Calu3 (cell line): ENCODE measurements around the gene ARRDC4. TPM values are rescaled to one million over a fixed set of nuclear protein-coding genes. Genes with fewer than 3 reads are reported as not detected.

Source experiments
- BruUV-seq: library from RNA; stranded (reverse); fragments of 400-500 nt; replicated peaks from 2 replicates; lab custom pipeline; 2021; lab: Mats Ljungman, UMichigan
- CTCF ChIA-PET: fragments of 300-600 bp; sonication (Branson Sonifier 250); formaldehyde crosslinking; loops from one replicate; lab custom pipeline; 2022; ENCODE audit warnings: antibody characterized with exemption; lab: Charles Lee
- DNase-seq: peaks from one replicate; pipeline ENCODE4 v3.0.0; 2022
- H3K27ac Mint-ChIP-seq: one replicate; pipeline ENCODE4 v1.8.0; 2022; ENCODE audit warnings: mixed read lengths; ENCODE audit not compliant: unreplicated experiment
- H3K27me3 Mint-ChIP-seq: one replicate; pipeline ENCODE4 v1.8.0; 2022; ENCODE audit warnings: mixed read lengths; ENCODE audit not compliant: unreplicated experiment
- H3K36me3 Mint-ChIP-seq: one replicate; pipeline ENCODE4 v1.8.0; 2022; ENCODE audit warnings: mild to moderate bottlenecking, moderate library complexity, mixed read lengths; ENCODE audit not compliant: insufficient read depth, unreplicated experiment
- H3K4me1 Mint-ChIP-seq: one replicate; pipeline ENCODE4 v1.8.0; 2022; ENCODE audit warnings: mild to moderate bottlenecking, low read depth, mixed read lengths; ENCODE audit not compliant: unreplicated experiment
- H3K4me3 Mint-ChIP-seq: one replicate; pipeline ENCODE4 v1.8.0; 2022; ENCODE audit warnings: mild to moderate bottlenecking, low read depth, moderate library complexity, mixed read lengths; ENCODE audit not compliant: unreplicated experiment
- H3K9me3 Mint-ChIP-seq: one replicate; pipeline ENCODE4 v1.8.0; 2022; ENCODE audit warnings: low read depth, mixed read lengths; ENCODE audit not compliant: unreplicated experiment
- intact Hi-C: fragments of 100-400 bp; cut with micrococcal nuclease; formaldehyde crosslinking; loops from one replicate; pipeline ENCODE4 v1.10.0; 2022; ENCODE audit not compliant: unreplicated experiment
- total RNA-seq: library from RNA; stranded (reverse); gene quantifications from 2 replicates; pipeline ENCODE4 v1.2.3, GENCODE V29; 2022
- TF ChIP-seq, protein P1 (sequence below): fragments of 200-600 bp; IDR thresholded peaks from one replicate; pipeline ENCODE4 v1.8.0; 2022; ENCODE audit warnings: antibody characterized with exemption; ENCODE audit not compliant: unreplicated experiment

Gene ARRDC4
- total RNA-seq, 1 experiment from 2014 or later = 3.0 TPM

DNA sequence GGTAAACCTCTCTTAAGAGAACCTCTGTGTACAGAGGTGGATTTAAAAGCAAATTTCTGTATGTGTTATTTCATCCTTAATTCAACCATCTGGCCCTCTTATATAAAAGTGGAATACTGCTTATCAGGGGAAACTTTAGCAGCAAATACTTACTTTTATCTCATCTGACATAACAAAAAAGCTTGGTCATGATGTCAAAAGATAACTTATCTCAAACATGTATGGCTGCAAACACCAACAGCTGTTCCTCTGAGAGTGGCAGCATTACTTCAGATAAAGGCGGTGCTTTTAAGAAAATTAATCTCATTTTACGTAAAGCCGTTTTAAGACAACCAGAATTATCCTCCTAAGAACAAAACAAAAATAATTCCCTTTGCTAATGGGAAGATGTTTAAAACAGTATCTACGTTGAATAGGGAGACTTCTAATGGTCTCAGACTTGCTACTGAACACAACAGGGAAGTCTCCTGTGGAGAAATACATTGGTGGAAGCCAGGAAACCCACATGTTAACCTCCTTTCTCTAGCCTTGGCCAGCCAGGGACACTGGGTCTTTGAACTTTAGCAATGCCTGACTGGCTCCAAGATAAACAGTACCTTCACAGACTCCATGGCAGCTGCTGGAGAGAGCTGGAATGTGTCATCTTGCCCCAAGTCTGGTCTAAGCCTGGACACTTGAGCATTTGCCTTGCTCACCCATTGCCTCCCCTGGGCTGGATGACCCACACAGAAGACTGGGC is 18.1 kb downstream of the ARRDC4 start:
- H3K4me1 Mint-ChIP-seq = peaks cover 16% of the 10 kb centered on the region
- H3K9me3 Mint-ChIP-seq = no peaks in the 10 kb centered on the region
- CTCF ChIA-PET = interaction anchor here (0.5 to 2.4 kb wide), 4 partner anchors 17 to 75 kb away, joined by 3 to 7 read pairs (median 4); no protein-coding TSS in a partner anchor
- BruUV-seq = no TSS peak
- H3K27ac Mint-ChIP-seq = no peak overlapping the region
- no peak for DNase-seq
- TF ChIP-seq, protein P1, sequence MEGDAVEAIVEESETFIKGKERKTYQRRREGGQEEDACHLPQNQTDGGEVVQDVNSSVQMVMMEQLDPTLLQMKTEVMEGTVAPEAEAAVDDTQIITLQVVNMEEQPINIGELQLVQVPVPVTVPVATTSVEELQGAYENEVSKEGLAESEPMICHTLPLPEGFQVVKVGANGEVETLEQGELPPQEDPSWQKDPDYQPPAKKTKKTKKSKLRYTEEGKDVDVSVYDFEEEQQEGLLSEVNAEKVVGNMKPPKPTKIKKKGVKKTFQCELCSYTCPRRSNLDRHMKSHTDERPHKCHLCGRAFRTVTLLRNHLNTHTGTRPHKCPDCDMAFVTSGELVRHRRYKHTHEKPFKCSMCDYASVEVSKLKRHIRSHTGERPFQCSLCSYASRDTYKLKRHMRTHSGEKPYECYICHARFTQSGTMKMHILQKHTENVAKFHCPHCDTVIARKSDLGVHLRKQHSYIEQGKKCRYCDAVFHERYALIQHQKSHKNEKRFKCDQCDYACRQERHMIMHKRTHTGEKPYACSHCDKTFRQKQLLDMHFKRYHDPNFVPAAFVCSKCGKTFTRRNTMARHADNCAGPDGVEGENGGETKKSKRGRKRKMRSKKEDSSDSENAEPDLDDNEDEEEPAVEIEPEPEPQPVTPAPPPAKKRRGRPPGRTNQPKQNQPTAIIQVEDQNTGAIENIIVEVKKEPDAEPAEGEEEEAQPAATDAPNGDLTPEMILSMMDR = no peak
- no peaks in the 10 kb centered on the region for H3K36me3 Mint-ChIP-seq
- no peaks in the 10 kb centered on the region for H3K27me3 Mint-ChIP-seq
- intact Hi-C loops = no loop called here
- no peak overlapping the region for H3K4me3 Mint-ChIP-seq

DNA sequence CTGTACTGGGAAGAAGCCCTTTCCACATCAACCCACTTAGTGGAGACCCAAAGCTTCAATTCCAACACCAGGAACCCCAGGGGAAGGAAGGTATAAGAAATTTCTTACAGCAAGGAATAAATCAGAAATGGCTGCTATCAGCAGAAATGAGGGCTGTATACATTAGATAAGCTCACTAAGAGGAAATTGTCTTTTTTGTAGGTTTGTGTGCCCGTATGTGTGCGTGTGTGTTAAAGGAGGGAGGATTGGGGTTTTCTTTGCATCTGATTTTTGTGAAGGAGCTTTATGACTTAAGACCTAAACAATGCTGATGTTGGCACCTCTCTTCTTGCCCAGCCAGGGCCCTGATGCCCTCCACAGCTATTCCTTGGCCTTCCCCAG is 18.6 kb downstream of the ARRDC4 start:
- H3K27ac Mint-ChIP-seq = no peak overlapping the region
- no peaks in the 10 kb centered on the region for H3K27me3 Mint-ChIP-seq
- H3K9me3 Mint-ChIP-seq = no peaks in the 10 kb centered on the region
- H3K4me1 Mint-ChIP-seq = peaks cover 16% of the 10 kb centered on the region
- no peak for DNase-seq
- no peak overlapping the region for H3K4me3 Mint-ChIP-seq
- no peaks in the 10 kb centered on the region for H3K36me3 Mint-ChIP-seq
- intact Hi-C loops = no loop called here
- CTCF ChIA-PET = interaction anchor here (1.2 kb wide), 1 partner anchor 28 kb away, joined by 3 read pairs; no protein-coding TSS in a partner anchor
- TF ChIP-seq, protein P1 = no peak
- BruUV-seq = no TSS peak

DNA sequence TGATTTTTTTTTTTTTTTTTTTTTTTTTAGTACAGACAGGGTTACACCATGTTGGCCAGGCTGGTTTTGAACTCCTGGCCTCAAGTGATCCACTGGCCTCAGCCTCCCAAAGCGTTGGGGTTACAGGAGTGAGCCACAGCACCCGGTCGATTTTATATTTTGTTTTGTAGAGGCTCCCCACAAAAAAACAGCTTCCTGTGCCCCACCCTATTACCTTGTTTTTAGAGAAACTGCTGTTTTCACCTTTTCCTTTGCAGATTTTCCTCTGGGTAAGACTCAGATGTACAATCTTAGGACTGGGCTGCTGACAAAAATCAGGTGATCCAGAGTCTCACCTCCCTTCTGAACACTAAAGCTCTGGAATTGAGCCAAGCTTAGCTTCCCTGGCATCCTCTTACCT is 20.6 kb downstream of the ARRDC4 start:
- CTCF ChIA-PET = interaction anchor here (0.7 kb wide), 1 partner anchor 19 kb away, joined by 15 read pairs; no protein-coding TSS in a partner anchor
- H3K36me3 Mint-ChIP-seq = no peaks in the 10 kb centered on the region
- TF ChIP-seq, protein P1 = no peak
- H3K4me3 Mint-ChIP-seq = no peak overlapping the region
- BruUV-seq = no TSS peak
- intact Hi-C loops = no loop called here
- H3K27ac Mint-ChIP-seq = no peak overlapping the region
- peaks cover 16% of the 10 kb centered on the region for H3K4me1 Mint-ChIP-seq
- no peaks in the 10 kb centered on the region for H3K27me3 Mint-ChIP-seq
- no peak for DNase-seq
- peaks cover under 1% of the 10 kb centered on the region for H3K9me3 Mint-ChIP-seq

DNA sequence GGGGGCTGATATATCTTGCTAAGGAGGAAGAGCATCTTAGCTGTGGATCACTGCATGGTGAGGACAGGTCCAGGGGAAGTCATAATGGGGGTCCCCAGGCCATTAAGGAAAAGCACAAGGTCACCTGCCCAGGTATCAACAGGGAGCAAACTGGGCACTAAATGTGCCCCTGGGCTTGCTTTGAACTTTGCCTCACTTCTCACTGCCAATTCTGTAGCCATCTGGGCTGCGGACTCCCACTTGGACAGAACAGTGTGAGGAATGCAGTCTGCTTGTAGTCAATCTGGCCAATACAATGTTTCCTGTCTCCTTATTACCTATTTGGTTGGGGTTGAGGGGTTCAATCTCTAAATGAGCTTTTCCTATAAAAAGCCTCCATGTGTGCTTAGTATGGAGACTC is 21.3 kb downstream of the ARRDC4 start:
- no peak for DNase-seq
- H3K36me3 Mint-ChIP-seq = no peaks in the 10 kb centered on the region
- H3K4me3 Mint-ChIP-seq = no peak overlapping the region
- no peak overlapping the region for H3K27ac Mint-ChIP-seq
- BruUV-seq = no TSS peak
- TF ChIP-seq, protein P1 = no peak
- intact Hi-C loops = no loop called here
- H3K4me1 Mint-ChIP-seq = peaks cover 15% of the 10 kb centered on the region
- CTCF ChIA-PET = no interaction called here
- no peaks in the 10 kb centered on the region for H3K27me3 Mint-ChIP-seq
- peaks cover 6% of the 10 kb centered on the region for H3K9me3 Mint-ChIP-seq
